HG02981 (cell line): Measurements from ENCODE around the gene TMTC1.

Experiments used
- ATAC-seq: cut with Tn5 transposase; IDR thresholded peaks from one replicate; pipeline ENCODE4 v1.9.1; 2021; ENCODE audit warnings: mild to moderate bottlenecking, moderate library complexity; ENCODE audit not compliant: unreplicated experiment

The TMTC1 gene

DNA sequence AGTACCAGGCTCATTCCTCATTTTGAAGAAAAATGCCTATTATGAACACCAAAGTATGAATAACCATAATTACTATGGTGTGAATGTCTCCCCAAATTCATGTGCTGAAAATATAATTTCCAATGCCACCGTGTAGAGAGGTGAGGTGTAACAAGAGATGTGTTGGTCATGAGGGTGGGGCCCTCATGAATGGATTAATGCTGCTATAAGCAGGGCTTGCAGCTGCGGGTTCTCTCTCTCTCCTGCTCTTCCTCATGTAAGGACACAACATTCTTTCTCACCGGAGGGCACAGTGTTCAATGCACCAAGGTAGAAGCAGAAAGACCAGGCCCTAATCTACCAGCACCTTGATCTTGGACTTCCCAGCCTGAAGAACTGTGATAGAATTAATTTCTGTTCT is 70.0 kb downstream of the TMTC1 start:
- ATAC-seq: no peak

DNA sequence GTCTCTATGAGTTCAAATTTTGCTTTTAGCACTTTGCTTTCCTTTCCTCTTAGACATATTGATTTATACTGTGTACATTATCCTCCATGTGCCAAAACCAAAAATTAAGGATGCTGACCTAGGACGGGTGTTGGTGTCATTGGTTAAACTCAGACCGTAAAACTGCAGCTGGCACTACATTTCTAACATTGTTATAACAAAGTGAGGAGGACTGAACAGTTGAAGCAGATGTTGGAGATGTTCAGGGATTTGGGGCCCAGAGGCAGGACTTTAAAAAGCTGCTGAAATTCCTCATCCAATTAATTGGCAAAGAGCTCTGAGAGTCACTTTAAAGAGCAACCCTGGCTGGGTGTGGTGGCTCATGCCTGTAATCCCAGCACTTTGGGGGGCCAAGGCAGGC is 72.4 kb downstream of the TMTC1 start:
- ATAC-seq: no peak

DNA sequence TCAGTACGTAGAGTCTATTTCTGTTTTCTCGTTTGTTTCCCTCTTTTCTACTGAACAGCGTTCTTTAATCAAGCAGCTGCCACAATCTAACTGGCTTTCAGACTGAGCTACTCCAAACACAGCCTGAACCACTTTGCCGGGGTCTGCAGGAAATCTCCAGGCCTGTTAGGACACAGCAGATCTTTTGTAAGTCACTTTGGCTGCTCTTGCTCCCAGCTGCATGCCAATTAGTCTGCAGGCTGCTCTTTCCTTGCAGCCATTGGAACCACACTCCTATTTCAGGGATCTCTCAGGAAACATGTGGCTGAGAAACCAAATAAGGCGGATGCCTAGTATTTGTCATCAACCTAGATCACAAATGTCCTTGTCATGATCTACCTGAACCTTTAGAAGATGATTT is 73.6 kb downstream of the TMTC1 start:
- no peak for ATAC-seq

DNA sequence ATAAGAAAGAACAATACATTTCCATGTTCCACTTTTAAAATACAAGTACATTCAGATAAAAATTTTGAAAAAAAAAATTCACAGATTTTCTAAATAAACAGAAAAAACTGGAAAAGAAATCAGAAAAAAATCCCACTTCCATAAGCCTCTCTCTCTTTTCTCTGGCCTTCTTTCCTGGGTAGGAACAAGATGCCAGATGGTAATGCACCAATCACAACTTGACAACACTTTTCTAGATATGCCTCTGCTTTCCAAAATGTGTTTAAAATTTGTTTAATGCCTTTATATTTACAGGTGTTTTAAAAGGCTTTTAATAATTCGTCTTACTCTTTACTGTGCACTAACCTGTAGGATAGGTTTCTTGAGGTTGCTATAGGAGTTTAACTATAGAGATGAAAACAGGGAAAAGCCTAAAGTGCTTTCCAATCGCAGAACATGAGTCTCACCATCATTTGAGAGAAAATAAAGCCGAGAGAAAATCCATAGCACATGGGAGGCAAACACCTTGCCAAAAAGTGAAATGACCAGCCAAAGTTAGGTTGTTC is 74.2 kb downstream of the TMTC1 start:
- no peak for ATAC-seq

DNA sequence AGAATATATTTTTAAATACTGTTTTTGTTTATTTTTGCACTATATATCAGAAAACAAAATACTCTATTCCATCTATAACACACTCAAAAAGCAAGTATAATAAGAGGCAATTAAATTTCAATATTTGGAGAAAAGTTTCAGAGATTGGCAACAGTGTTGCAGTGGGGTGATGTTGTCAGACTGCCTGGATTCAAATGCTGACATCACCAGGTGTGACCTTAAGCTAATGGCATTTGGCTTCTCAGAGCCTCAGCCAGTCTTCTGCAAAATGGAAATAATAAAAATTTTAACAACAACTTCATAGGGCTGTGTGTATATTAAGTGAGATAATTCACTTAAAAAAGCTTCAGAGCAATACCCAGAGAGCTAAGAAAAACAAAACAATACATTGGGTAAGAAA is 74.7 kb downstream of the TMTC1 start:
- ATAC-seq: no peak

DNA sequence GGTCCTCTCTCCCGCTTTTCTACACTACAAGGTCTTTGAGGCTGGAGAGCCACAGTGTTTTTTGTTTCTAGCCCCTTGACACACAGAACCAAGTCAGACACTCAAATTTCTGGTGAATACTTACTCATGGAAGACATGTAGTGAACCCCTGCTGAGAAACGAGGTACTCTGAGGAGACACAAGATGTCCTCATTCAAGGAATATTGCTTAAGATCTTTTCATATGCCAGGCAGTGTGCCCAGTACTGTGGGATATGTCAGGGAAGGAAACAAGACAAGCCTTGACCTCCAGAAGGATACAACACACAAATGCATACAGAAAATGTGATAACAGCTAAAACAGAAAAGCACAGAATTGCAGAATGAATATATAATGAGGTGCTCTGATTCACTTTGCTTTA is 75.9 kb downstream of the TMTC1 start:
- ATAC-seq: no peak

DNA sequence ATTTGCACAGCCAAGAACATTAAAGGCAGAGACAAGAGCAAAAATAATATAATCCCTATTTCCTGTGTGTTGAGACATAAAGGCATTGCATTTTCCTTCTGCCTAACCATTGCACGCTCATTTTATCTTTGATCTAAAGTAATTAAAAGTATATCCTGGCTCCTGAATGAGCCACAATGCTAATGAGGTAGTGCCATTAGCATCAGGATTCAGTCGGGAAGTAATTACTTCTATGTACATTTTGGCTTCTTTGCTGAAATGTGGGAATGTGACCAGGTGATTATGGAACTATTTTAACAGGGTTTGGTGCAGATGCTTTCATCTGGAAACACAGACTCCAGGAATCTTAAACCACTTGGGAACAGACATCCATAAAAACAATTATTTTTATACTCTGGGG is 77.4 kb downstream of the TMTC1 start:
- no peak for ATAC-seq

DNA sequence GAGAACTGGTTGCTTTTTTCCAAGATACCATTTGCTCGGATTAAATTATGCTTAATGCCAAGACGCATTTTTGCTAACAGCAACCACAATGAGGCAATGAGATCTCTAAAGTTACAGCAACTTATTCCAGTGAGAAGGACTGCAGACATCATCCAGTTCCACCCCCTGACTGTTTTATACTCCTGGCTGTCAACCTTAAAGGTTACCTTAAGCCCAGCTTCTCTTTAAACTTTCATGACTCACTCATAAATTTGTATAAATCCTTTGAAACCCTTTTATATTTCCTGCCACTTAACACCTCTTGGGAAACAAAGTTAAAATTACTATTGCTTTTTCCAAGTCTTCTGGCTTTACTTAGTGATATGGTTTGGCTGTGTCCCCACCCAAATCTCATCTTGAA is 80.2 kb downstream of the TMTC1 start:
- ATAC-seq: no peak

DNA sequence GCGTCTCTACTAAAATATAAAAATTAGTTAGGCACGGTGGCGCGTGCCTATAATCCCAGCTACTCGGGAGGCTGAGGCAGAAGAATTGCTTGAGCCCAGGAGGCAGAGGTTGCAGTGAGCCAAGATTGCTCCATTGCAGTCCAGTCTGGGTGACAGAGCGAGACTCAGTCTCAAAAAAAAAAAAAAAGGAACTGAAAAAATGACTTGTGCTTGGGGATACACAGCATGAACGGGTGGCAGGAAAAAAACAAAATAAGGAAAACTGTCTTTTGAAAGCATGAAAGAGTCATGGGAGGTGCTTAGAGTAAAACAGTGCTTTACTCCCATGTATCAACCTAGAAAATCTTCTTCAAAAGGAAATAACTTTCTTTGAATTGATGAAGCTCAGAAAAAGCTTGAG is 80.8 kb downstream of the TMTC1 start:
- no peak for ATAC-seq

DNA sequence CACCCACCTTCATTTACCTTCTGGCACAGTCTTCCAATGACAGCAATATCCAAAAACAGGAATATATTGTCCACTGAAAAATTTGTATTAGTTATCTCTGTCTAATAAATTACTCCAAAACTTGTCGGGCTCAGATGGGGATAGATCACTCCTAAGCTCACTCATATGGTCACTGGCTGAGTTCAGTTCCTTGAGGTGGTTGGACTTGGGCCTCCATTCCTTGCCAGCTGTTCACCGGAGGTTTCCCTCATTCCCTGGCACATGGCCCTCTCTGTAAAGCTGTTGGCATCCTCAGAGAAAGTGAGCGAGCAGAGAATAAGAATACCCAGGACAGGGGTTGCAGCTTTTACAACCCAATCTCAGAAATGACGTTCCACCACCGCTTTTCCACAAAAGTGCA is 81.5 kb downstream of the TMTC1 start:
- no peak for ATAC-seq

DNA sequence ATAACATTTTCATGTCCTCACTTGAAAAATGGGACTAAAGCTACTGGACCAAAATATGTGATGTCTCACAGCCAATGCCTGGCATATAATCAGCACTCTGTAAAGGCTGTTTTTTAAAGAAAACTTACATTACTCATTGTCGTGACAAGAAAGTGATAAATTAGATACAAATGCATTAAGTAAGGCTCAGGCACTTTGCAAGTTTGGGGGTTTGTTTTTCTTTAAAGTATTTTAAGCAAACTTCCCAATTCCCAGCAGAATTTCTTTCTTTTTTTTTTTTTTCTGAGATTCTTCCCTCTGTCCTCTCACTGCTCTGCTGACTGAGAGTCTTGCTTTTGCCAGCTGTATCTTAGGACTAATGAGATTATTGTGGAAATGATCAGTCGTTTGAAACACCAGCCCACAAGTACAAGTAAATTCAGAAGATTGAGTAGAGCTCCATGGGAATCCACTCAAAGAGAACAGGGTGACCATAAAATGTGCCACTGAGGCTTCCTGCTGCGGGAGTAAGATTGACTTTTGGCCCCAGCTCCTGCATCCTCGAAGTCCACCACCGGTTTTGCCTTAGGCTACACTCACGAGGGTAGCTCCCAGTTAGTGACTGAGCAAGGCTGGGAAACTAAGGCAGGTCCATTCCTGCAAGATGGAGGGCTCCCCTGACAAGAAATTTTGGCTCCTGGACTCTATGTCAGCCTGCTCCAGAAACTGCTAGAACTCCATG is 82.8 kb downstream of the TMTC1 start:
- ATAC-seq: no peak

DNA sequence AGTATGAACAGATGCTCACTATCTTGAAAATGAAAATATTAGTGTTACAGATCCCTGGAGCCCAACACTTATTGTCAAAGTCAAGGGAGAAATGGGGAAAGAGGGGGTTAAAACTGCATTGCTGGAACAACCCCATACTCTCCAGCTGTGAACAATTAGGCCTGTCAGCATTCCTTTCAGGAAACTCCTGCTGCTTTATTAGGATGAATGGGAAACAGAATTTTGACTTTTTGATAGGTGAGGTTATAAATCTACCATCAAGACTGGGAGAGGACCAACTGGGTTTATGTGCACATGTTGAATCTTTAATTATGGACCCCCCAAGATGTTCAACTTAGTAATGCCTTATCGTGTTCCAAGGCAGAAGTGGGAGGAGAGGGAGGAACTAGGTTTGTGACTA is 85.0 kb downstream of the TMTC1 start:
- no peak for ATAC-seq

DNA sequence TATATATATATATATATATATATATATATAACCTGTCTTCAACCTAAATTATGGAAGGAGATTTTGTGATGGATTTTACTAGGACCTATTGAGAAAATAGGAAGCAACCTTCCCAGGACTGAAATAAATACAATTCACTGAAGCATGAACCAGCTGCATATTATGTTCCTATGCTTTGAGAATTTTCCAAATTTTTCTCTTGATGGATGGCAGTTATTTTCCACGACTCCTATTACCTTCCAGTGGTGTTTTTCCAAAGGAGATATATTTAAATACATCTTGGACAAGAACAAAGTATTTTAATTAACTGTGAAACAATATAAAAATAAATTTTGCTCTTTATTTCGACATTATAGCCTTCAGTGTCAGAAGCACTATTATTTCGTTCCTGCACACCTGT is 87.9 kb downstream of the TMTC1 start:
- ATAC-seq: no peak

DNA sequence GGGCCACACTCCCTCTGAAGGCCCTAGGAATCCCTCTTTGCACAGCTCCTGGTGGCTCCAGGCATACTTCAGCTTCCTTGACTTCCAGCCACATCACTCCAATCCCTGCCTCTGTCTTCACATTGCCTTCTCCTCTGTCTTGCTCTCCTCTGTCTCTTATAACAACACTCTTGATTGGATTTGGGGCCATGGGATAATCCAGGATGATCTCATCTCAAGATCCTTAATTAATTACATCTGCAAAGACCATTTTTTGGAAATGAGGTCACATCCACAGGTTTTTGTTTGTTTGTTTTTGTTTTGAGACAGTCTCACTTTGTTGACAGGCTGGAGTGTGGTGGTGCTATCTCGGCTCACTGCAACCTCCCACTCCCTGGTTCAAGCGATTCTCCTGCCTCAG is 88.7 kb downstream of the TMTC1 start:
- ATAC-seq: no peak

DNA sequence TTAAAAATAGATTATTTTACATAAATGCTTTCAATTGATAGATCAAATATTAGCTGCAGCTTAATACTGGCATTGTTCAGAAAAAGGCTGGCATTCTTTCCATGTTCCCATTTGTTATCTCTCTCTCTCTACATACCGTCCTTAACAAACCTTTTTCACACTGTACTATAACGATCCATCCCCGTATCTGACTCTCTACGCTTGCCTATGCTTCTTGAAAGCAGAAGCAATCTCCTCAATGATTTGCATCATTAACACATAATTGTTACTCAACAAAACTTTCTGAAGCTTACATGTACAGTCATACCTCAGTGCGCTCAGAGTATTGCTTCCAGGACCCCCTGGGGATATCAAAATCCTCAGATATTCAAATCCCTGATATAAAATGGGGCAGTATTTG is 89.7 kb downstream of the TMTC1 start:
- ATAC-seq: no peak

DNA sequence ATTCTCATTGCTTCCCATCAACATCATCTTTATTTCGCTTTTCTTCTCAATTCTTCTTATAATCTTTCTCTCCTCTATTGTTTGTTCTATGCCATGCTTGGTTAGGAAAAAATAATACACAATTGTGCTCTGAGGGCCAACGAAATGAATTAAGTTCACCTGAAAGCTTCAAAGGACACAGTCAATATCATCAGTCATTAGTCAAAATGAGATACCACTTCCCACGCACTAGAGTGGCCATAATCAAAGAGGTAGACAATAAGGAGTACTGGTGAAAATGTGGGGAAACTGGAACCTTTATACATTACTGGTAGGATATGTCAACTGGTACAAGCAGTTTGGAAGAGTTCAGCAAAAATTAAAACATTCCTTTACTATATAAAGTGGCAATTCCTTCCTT is 91.5 kb downstream of the TMTC1 start:
- no peak for ATAC-seq

DNA sequence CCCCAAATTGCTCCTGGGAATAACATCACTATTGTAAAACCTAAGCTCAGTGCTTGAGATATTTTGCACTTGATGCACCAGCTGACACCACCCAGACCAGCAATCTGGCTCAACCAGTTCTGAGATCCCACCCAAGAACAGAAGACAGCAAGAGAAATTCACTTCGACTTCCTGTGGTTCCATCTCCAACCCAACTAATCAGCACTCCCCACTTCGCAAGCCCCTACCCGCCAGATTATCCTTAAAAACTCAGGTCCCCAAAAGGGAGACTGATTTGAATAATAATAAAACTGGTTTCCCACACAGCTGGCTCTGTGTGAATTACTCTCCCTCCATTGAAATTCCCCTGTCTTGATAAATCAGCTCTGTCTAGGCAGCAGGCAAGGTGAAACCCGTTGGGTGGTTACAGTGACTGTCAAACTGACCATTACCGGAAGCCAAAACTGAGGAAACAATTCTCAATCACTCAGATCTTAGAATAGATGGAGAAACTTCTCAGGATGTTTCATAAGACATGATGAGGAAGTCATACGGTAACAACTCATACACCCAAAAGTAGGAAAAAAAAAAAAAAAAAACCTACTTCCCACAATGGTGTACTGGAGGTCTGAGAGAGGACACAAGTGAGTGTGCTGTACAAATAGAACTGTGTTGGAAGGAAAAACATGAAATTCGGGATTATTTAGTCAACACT is 92.4 kb downstream of the TMTC1 start:
- no peak for ATAC-seq

DNA sequence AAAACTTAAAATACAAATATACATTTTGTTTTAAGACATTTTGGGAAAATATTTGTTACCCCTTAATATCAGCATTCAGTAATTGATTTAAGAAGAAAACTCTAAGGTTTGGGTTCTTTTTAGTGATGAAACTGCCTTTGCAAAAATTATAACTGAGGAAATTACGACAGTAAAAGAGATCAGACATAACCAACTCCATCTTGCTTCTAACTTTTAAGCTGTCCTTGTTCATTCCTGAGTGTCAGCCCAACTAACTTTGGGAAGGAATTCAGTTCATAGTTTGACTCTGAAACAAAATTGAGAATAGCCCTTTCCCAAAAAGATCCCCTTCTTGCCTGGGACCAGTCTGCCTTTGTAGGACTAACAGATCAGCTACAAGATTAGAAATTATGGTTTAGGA is 93.0 kb downstream of the TMTC1 start:
- no peak for ATAC-seq

DNA sequence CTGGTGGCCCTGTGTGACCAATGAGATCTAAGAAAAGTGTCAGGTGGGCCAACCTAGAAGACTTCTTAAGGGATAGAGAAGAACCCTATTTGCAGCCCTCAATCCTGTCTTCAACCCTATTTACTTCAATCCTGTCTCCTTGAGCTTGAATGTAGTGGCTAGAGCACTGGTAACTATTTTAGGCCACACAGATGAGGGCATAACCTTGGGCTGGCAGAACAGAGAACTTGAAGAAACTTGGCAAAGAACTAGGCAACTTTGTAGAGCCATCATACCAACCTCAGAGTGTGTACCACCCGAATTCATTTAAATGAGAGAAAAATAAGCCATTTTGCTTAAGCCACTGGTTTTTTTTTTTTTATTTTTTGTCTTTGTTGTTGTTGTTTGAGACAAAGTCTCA is 94.8 kb downstream of the TMTC1 start:
- ATAC-seq: no peak

DNA sequence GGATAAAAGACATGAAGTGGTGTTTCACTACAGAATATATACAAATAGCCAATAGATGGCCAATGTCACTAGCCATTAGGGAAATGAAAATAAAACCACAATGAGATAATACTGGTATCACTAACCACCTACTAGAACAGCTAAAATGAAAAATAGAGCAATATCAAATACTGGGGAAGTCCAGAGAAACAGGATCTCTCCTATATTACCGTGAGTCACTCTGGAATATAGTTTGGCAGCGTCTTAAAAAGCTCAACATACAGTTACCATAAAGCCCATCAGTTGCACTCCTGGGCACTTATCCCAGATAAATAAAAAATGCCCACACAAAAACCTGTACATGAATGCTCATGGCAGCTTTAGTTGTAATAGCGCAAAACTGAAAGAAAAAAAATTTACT is 101.7 kb downstream of the TMTC1 start:
- ATAC-seq: no peak

DNA sequence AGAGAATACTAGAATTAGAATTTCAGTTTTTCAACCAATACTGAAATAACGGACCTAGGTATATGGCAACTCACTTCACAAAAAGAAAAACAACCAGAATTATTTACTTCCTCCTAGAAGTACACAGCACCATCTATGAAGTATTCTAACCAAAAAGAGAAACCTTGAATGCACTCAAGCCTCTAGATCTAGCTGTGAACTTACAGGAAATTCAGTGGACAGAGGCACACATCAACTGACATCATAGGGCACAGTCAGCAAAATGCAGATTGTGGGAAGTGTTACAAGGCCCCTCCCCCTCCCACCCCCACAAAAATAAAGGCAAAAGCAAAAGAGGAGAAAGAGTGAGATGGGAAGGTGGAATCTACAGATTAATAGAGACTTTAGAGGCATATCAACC is 102.4 kb downstream of the TMTC1 start:
- no peak for ATAC-seq

DNA sequence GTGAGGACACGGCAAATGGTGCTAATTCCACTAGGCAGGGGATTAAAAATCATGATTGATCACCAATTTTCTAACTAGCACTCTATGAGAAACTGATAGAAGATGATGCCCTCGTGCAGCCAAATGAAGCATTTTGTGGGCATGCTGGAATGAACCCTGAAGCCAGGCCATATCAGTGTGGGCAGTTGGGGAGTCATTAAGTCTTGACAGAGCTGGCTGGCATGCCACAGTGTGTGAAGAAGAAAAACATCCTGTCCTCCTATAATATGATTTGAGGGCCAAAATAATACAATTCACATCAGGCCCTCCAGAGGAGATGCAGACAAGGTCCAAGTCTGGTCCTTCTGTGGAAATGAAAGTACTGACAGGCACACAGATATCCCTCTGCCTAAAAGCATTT is 107.1 kb downstream of the TMTC1 start:
- no peak for ATAC-seq

DNA sequence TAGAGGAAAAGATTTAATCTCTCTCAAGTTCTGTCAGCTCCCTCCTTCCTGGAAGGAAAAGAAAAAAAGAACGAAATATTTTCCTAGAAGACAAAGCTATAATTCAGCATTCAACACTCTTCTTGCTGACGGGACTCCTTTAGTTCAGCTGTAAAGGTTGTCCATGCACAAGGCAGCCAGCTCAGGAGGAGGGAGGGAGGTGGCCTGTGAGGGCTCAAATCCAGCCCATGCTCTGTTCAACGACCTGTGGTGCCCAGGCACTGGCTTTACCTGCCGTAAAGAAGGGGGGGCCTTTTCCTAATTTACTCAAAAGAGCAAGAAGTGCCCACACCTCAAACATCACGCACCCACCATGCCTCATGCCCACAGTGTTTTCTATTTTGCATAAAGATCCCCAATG is 109.3 kb downstream of the TMTC1 start:
- ATAC-seq: no peak
